T-helper 1 cell (primary cell): ENCODE measurements around the gene COL9A1.
"Not testable (repeated sequence)": the region's sequence is repeated elsewhere in the genome, so short reads cannot be mapped to it uniquely, and the experiment has no call there.

Experiments used
- DNase-seq, 5 donors: peaks; one replicate each; pipeline ENCODE4 v3.0.0-alpha.2; 2012 to 2020
- total RNA-seq, 4 donors: gene quantifications; one replicate each; lab custom pipeline; 2026; lab: John Stamatoyannopoulos, UW

The COL9A1 gene
- 0 to 0.12 (median 0) reads per million in 4 donors for total RNA-seq

DNA sequence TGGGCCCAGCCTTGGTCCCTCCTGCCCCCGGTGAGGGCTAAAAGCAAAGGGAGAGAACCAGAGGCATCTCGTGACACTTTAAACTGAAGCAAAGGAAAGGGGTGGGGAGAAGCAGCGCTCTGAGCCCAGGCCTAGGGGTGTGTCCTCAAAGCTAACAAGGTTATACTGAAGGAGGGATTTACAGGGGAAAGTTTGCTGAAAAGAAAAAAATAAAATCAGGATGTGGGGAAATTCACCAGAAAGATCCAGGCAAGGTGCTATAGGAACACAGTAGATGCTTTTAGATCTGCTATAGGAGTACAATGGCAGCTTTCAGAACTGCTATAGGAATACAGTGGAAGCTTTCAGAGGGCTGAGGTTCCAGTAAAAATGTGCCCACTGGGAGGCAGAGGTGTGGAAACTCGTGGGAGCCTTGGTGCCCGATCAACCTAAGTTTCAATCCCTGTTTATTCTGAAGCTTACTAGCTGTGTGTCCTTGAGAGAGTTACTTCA is at the start of gene COL9A1:
COL9A1 (minus strand) TSS at position 51 of the 492 bp plus-strand sequence. CDS start 160 bp downstream, outside the sequence.
- no peak for DNase-seq

GRCh38 chr6:70351461-70351860 is 48.6 kb upstream of the COL9A1 start:
- no peak for DNase-seq

GRCh38 chr6:70345619-70346018 is 42.7 kb upstream of the COL9A1 start:
- DNase-seq: no peak

- DNase-seq: no peak
These were observed 40.4 kb upstream of the COL9A1 start for GRCh38 chr6:70343313-70343712.

DNA sequence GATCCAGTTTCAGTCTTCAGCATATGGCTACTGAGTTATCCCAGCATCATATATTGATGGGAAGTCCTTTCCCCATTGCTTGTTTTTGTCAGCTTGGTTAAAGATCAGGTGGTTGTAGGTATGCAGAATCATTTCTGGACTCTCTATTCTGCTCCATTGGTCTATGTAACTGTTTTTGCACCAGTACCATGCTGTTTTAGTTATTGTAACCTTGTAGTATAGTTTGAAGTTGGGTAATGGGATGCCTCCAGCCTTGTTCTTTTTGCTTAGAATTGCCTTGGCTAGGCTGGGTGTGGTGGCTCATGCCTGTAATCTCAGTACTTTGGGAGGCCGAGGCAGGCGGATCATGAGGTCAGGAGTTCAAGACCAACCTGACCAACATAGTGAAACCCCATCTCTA is 36.9 kb upstream of the COL9A1 start:
- DNase-seq: not testable (repeated sequence)

GRCh38 chr6:70338775-70339174 is 35.9 kb upstream of the COL9A1 start:
- no peak for DNase-seq

GRCh38 chr6:70337743-70338105 is 34.8 kb upstream of the COL9A1 start:
- DNase-seq: no peak

DNA sequence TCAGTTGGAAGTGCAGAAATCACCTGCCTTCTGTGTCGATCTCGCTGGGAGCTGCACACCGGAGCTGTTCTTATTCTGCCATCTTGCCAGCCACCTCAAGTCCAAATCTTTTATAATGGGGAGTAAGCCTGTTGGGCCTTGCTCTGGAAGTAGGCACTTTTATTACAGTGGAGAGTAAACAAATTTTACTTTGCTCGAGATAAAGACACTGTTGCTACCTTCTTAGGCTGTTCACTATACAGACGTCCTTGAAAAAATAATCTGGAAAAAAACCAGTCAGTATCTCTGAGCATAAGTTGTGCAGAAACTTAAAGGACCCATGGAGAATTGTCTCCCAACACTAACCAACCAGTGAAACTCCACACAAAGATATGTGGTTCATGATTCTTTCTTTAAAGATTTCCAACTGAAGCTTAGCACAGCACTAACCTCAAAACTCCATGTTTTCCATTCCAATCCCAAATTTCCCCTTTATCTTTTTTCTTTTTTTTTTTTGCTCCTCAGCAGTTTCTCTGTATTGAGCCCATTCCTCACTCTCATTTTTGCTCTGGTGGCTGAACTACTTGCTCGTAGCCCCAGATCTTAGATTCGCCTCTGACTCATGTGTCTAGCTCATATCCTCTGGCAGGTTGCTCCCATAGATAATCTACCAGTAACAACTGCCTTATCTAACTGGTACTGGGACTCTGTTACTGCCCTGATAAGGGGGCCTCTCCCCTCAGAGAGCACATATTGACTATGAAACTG is 34.3 kb upstream of the COL9A1 start:
- DNase-seq: no peak

DNA sequence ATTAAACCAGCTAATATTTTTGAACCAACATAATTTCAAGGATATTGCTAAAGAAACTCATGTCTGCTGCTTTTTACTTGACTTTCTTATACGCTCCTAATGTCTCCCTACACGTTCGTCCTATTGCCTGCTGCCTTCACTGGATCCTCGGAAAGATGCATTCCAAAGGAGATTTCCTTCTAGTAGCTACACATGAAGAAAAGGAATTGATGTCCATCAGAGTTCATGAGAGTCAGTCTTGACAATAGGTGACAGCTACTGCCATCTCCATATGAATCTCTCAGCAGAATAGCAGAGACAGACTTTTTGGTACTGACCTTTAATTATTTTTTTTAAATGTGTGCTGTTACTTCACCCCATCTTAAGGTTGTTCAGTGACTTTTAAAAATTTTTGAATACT is 24.2 kb upstream of the COL9A1 start:
- DNase-seq: no peak

GRCh38 chr6:70325009-70325408 is 22.1 kb upstream of the COL9A1 start:
- no peak for DNase-seq

DNA sequence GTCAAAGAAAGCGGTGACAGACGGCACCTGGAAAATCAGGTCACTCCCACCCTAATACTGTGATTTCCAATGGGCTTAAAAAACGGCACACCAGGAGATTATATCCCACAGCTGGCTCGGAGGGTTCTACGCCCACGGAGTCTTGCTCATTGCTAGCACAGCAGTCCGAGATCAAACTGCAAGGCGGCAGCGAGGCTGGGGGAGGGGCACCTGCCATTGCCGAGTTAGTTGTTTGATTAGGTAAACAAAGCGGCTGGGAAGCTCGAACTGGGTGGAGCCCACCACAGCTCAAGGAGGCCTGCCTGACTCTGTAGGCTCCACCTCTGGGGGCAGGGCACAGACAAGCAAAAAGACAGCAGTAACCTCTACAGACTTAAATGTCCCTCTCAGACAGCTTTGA is 14.9 kb upstream of the COL9A1 start:
- DNase-seq: not testable (repeated sequence)

- DNase-seq: no peak
These were observed 12.3 kb upstream of the COL9A1 start for GRCh38 chr6:70315079-70315751.

DNA sequence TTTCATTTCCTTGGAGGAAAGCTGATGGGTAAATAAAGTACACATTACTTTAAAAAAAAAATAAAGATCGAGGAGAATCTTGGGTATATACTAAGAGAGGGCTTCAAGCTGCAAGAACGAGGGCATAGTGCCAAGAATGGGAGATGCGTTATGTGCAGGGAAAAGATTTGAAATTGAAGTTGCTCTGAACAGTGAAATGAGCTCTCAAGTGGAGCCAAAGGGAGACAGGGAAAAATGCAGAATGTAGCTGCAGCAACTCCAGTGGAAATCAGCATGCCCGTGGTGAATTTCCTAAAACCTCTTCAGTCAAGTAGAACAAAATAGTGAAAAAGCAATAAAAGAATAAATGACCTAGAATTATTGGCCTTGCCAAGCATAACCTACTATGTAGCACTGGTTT is 11.4 kb upstream of the COL9A1 start:
- no peak for DNase-seq

DNA sequence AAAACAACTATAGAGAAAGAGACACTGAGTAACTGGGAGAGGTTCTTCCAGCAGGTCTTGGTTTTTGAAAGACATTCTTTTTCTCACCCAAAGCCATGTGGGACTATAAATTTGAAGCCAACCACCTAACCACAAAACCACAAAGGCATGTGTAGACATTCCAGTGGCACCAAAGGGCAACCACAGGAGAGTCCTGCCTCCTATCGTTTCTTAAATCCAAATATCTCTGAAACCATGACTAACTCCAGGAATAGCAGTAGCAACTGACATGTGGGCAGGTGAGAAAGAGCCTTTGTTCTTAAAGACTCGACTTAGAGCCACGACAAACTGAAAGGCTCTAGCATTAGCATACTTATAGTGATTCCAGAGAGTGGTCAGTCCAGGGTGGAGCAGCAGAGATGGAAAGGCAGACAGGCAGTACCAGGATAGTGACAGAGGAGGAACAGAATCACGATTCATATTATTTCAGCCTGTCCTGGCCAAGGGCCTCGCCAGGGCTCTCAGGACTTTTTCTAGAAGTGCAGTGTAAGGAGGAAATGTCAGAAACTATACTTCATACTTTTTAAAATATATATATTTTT is 9.4 kb upstream of the COL9A1 start:
- DNase-seq: no peak

- DNase-seq: no peak
These were observed 7.3 kb upstream of the COL9A1 start for GRCh38 chr6:70310063-70310694.

DNA sequence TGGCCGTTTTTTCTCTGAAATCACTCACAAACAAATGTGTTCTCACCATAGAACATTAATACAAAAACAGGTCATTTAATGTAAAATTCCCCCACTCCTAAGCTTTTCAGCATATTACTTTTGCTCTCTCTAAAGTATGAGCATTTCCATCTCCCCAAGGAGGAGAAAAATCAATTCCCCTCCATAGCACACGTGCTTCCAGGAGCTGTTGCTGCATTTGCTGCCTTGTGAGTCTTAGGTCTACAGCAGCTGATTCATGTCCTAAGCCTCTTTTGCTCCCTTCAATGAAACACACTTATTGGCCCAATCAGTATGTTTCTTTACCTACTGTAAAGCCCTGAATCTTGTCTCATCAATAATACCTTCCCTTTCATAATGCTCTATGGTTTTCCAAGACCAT is 6.4 kb upstream of the COL9A1 start:
- no peak for DNase-seq

DNA sequence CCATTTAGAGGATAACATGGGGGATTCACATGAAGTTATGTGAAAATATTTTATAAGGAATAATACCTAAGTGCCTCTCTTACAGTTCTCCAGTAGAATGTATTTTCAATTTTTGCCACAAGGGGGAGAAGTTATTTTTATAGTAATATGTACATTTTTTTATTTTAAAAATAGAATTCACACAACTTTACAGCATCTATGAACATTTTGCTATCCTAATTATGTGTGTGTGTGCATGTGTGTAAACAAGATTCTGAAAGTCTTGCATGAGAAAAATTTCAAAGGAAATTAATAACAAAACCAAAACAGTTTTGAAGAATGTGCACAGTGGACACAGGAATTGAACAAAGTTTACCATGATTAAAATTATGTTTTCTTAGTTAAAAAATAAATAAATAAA is 5.3 kb upstream of the COL9A1 start:
- DNase-seq: not testable (repeated sequence)

GRCh38 chr6:70307008-70307407 is 4.1 kb upstream of the COL9A1 start:
- DNase-seq: no peak

GRCh38 chr6:70304616-70305015 is 1.7 kb upstream of the COL9A1 start:
- DNase-seq: no peak

DNA sequence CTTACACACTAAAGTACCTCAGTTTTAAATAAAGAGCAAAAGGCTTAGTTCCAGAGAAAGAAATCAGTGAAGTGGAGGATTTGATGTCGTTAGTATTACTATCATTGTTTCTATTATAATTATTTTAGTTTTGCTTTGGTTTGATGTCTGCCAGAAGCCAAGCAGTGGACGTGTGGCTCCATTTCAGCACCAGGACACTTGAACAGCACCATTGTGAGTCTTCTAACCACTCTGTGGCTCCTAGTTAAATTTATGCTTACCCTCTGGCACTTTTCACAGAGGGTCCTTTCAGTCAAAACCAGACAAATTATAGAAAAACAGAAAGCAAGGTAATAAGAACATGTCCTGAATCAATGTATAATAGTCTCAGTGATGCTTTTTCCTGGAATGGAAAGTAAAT is 3.4 kb downstream of the COL9A1 start:
- DNase-seq: no peak

DNA sequence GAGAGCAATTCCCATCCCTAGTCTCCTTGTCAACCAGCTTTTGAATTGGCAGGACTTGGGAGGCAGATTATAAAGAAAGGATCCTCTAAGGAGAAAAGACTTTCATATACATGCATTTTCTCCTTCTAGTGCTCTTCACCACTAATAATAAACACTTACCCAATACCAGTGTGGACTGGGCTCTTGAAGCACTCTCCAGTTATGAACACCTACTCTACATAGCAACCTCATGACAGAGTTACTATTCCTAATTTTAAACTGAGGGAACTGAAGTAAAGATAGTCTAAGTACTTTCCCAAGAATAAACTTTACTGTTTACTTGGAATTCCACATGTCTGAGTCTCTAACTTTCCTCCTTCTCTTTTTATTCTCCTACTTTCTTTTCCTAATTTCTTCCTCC is 4.8 kb downstream of the COL9A1 start:
- DNase-seq: no peak

GRCh38 chr6:70292193-70292592 is 10.7 kb downstream of the COL9A1 start:
- no peak for DNase-seq

DNA sequence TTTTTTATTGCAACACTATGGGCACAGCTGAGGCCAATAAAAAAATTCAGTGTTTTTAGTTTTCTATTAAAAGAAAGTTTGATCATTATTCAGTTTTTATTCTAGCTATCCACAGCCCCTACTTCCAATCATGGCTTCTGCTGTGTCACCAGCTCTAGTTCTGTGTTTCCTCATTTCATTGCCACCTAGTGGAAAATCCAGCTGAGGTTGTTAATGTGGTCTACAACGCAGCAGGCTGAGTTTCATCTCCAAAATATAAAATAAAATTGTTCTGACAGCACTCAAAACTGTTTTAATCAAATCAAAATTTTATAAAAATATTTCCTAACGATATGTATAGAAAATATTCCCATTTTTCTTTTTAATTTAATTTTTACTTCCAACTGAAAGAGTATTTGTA is 13.6 kb downstream of the COL9A1 start:
- no peak for DNase-seq
